Gastroesophageal sphincter (tissue), 4 donors: Measurements from ENCODE around the gene C11orf98. TPM values are rescaled to one million over a fixed set of nuclear protein-coding genes. Genes with fewer than 3 reads are reported as not detected.
A peak's percentile ranks its signal among the peaks of the same experiment; 100 is the strongest.

Experiments used
- ATAC-seq: fragments of 150-250 bp; one replicate; pipeline ENCODE4 v1.9.1; 2016; ENCODE audit warnings: mild to moderate bottlenecking, moderate library complexity
- H3K27ac ChIP-seq, 4 donors: fragments of 200-600 bp; sonication (generic) in 3 of 4; 1 replicate in 3 of 4; 2 replicates in 1 of 4; pipeline ENCODE4 v1.5.1; 2016 to 2019
- H3K27me3 ChIP-seq: fragments of 200-600 bp; sonication (generic); one replicate; pipeline ENCODE4 v1.5.1; 2019
- H3K36me3 ChIP-seq, 2 donors: fragments of 200-600 bp; sonication (generic); one replicate each; pipeline ENCODE4 v1.5.1; 2019; ENCODE audit warnings: control low read depth in 1 of 2
- H3K4me1 ChIP-seq, 3 donors: fragments of 200-600 bp; sonication (generic); 1 replicate in 2 of 3; 2 replicates in 1 of 3; pipeline ENCODE4 v1.5.1; 2016 to 2019; ENCODE audit warnings: control low read depth in 2 of 3
- H3K4me3 ChIP-seq, 2 donors: fragments of 200-600 bp; sonication (generic); one replicate each; pipeline ENCODE4 v1.5.1; 2019; ENCODE audit warnings: mild to moderate bottlenecking in 1 of 2, moderate library complexity in 1 of 2
- H3K9me3 ChIP-seq, 3 donors: fragments of 200-600 bp; sonication (generic); one replicate each; pipeline ENCODE4 v1.5.1; 2017 to 2019; ENCODE audit warnings: control low read depth in 2 of 3
- CTCF ChIP-seq, 4 experiments: fragments of 200-600 bp in 2 of 4; fragments of 450-650 bp in 2 of 4; sonication (generic) in 1 of 4; IDR thresholded peaks; one replicate each; pipeline ENCODE4 v1.5.1; 2017 to 2019; ENCODE audit warnings: antibody characterized with exemption in 4 of 4, mild to moderate bottlenecking in 2 of 4, moderate library complexity in 2 of 4
- EP300 ChIP-seq: sonication (generic); formaldehyde crosslinking; IDR thresholded peaks from one replicate; pipeline ENCODE4 v1.6.1; 2017; ENCODE audit warnings: antibody characterized with exemption, mild to moderate bottlenecking
- POLR2A ChIP-seq, 2 donors: fragments of 450-650 bp; IDR thresholded peaks; one replicate each; pipeline ENCODE4 v1.6.1; 2017; ENCODE audit warnings: antibody characterized with exemption in 2 of 2, mild to moderate bottlenecking in 2 of 2, moderate library complexity in 1 of 2
- POLR2AphosphoS5 ChIP-seq: sonication (generic); formaldehyde crosslinking; IDR thresholded peaks from one replicate; pipeline ENCODE4 v1.6.1; 2017; ENCODE audit warnings: antibody characterized with exemption
- WGBS, 2 donors: methylation state at CpG; one replicate each; pipeline ENCODE4 v1.1.5; 2018; ENCODE audit warnings: low coverage in 1 of 2; 5-methylcytosine and 5-hydroxymethylcytosine counted together
- total RNA-seq, 4 donors: library from RNA; depleted of rRNA; stranded (reverse); fragments of >200 nt; gene quantifications; one replicate each; pipeline ENCODE4 v1.1.0, GENCODE V29; 2016

C11orf98 gene
- total RNA-seq, 4 donors from 2014 or later = 19.3 to 39.5 (median 26.8) TPM

GRCh38 chr11:62709247-62710000, 44.4 kb upstream of the C11orf98 start:
- peak; percentile 30 to 48 for TF ChIP-seq POLR2A (IDR thresholded peaks at IDR 0.05)
- peak; percentile 67 for TF ChIP-seq POLR2AphosphoS5
- no peak for TF ChIP-seq EP300
- TF ChIP-seq CTCF (IDR thresholded peaks at IDR 0.05) = peak in 1 of 4 experiments; percentile 34
- ATAC-seq = peak; percentile 93
- peaks cover 0 to 61% (median 29%) of the 10 kb centered on the region in 3 donors for H3K4me1 ChIP-seq

GRCh38 chr11:62708793-62709192, 43.8 kb upstream of the C11orf98 start:
- 2 to 17% methylated on average over 2 to 7 of the region's 7 CpGs for WGBS, 2 donors
- Histone ChIP-seq H3K36me3 (peaks cover 0 to 37% of the 10 kb centered on the region in 2 donors), H3K27ac (peak overlapping the region; percentile 65 to 95 (median 94)), H3K4me1 (peaks cover 0 to 61% (median 29%) of the 10 kb centered on the region in 3 donors), H3K9me3 (no peaks in the 10 kb centered on the region), H3K4me3 (peak overlapping the region; percentile 44 to 68), H3K27me3 (no peaks in the 10 kb centered on the region)
- no peak for ATAC-seq
- TF ChIP-seq POLR2A (IDR thresholded peaks at IDR 0.05) = no peak
- no peak for TF ChIP-seq POLR2AphosphoS5
- TF ChIP-seq EP300 = no peak
- no peak for TF ChIP-seq CTCF (IDR thresholded peaks at IDR 0.05)

More at GRCh38 chr11:62709247-62710000, 44.4 kb upstream of the C11orf98 start:
- Histone ChIP-seq H3K27me3 (no peaks in the 10 kb centered on the region), H3K4me3 (peak overlapping the region; percentile 44 to 68), H3K36me3 (peaks cover 0 to 43% of the 10 kb centered on the region in 2 donors), H3K27ac (peak overlapping the region; percentile 85 to 95 (median 94)), H3K9me3 (no peaks in the 10 kb centered on the region)
- 0% methylated on average over 21 to 24 of the region's 47 CpGs for WGBS, 2 donors

GRCh38 chr11:62708392-62708791, 43.4 kb upstream of the C11orf98 start:
- TF ChIP-seq EP300 (no peak), POLR2A (IDR thresholded peaks at IDR 0.05) (no peak), POLR2AphosphoS5 (no peak), CTCF (IDR thresholded peaks at IDR 0.05) (no peak)
- H3K9me3 ChIP-seq = no peaks in the 10 kb centered on the region
- H3K4me1 ChIP-seq = peaks cover 0 to 59% (median 29%) of the 10 kb centered on the region in 3 donors
- peak overlapping the region in 1 of 2 donors; percentile 68 for H3K4me3 ChIP-seq
- 48 to 70% methylated on average over 2 to 5 of the region's 5 CpGs for WGBS, 2 donors
- H3K27ac ChIP-seq = peak overlapping the region in 3 of 4 donors; percentile 93 to 95 (median 94)
- no peak for ATAC-seq
- peaks cover 0 to 33% of the 10 kb centered on the region in 2 donors for H3K36me3 ChIP-seq
- no peaks in the 10 kb centered on the region for H3K27me3 ChIP-seq

GRCh38 chr11:62707277-62707861, 42.4 kb upstream of the C11orf98 start, which contains the start of the genes BSCL2 and GNG3:
Gene BSCL2, minus strand, starts transcription at chr11:62707424. Its CDS starts 229 bp downstream, at chr11:62707195.
Gene GNG3, plus strand, starts transcription at chr11:62707676. Its CDS starts 620 bp downstream, at chr11:62708296.
- Histone ChIP-seq H3K27ac (peak within 1 kb of the TSS; percentile 34 to 95 (median 94)), H3K9me3 (no peaks in the 10 kb centered on the region), H3K36me3 (peaks cover 0 to 27% of the 10 kb centered on the region in 2 donors), H3K27me3 (no peaks in the 10 kb centered on the region), H3K4me1 (peaks cover 0 to 50% (median 29%) of the 10 kb centered on the region in 3 donors), H3K4me3 (peak within 1 kb of the TSS; percentile 27 to 68)
- no peak for ATAC-seq
- TF ChIP-seq CTCF (IDR thresholded peaks at IDR 0.05) = no peak
- TF ChIP-seq POLR2A (IDR thresholded peaks at IDR 0.05) = no peak
- no peak for TF ChIP-seq POLR2AphosphoS5
- TF ChIP-seq EP300 = no peak
- 100% methylated on average over 1 of the region's 10 CpGs for whole genome bisulfite sequencing, 2 donors
